ENCODE measurements around the gene VSTM4. TPM values are rescaled to one million over a fixed set of nuclear protein-coding genes. Genes with fewer than 3 reads are reported as not detected.

Gene VSTM4
- total RNA-seq, 1 donor from 2014 or later: 0.50 TPM

- DNase-seq (ENCODE audit: low read depth): no peak
- no peak for TF ChIP-seq CTCF (IDR thresholded peaks at IDR 0.05; ENCODE audit: insufficient read depth, low read length, poor library complexity, severe bottlenecking)
- H3K4me3 ChIP-seq (ENCODE audit: low read depth, low read length): no peak overlapping the region
- no peaks in the 10 kb centered on the region for H3K36me3 ChIP-seq (ENCODE audit: control insufficient read depth, insufficient read depth, low read length)
- H3K27me3 ChIP-seq (ENCODE audit: control insufficient read depth, insufficient read depth, low read length): no peaks in the 10 kb centered on the region
Observed at GRCh38 chr10:49151025-49151445, 35.7 kb upstream of the VSTM4 start.

GRCh38 chr10:49150426-49150825 lies 35.1 kb upstream of the VSTM4 start:
- no peaks in the 10 kb centered on the region for H3K27me3 ChIP-seq (ENCODE audit: control insufficient read depth, insufficient read depth, low read length)
- no peak overlapping the region for H3K4me3 ChIP-seq (ENCODE audit: low read depth, low read length)
- no peaks in the 10 kb centered on the region for H3K36me3 ChIP-seq (ENCODE audit: control insufficient read depth, insufficient read depth, low read length)
- no peak for DNase-seq (ENCODE audit: low read depth)
- TF ChIP-seq CTCF (IDR thresholded peaks at IDR 0.05; ENCODE audit: insufficient read depth, low read length, poor library complexity, severe bottlenecking): no peak

- no peak for TF ChIP-seq CTCF (IDR thresholded peaks at IDR 0.05; ENCODE audit: insufficient read depth, low read length, poor library complexity, severe bottlenecking)
- no peak for DNase-seq (ENCODE audit: low read depth)
- no peaks in the 10 kb centered on the region for H3K27me3 ChIP-seq (ENCODE audit: control insufficient read depth, insufficient read depth, low read length)
- no peak overlapping the region for H3K4me3 ChIP-seq (ENCODE audit: low read depth, low read length)
- no peaks in the 10 kb centered on the region for H3K36me3 ChIP-seq (ENCODE audit: control insufficient read depth, insufficient read depth, low read length)
Observed at GRCh38 chr10:49149881-49150280, 34.6 kb upstream of the VSTM4 start.

GRCh38 chr10:49144058-49144720 lies 28.9 kb upstream of the VSTM4 start:
- H3K27me3 ChIP-seq (ENCODE audit: control insufficient read depth, insufficient read depth, low read length): no peaks in the 10 kb centered on the region
- no peak for DNase-seq (ENCODE audit: low read depth)
- no peak for TF ChIP-seq CTCF (IDR thresholded peaks at IDR 0.05; ENCODE audit: insufficient read depth, low read length, poor library complexity, severe bottlenecking)
- H3K4me3 ChIP-seq (ENCODE audit: low read depth, low read length): no peak overlapping the region
- no peaks in the 10 kb centered on the region for H3K36me3 ChIP-seq (ENCODE audit: control insufficient read depth, insufficient read depth, low read length)

- no peak for TF ChIP-seq CTCF (IDR thresholded peaks at IDR 0.05; ENCODE audit: insufficient read depth, low read length, poor library complexity, severe bottlenecking)
- no peak for DNase-seq (ENCODE audit: low read depth)
- Histone ChIP-seq H3K36me3 (ENCODE audit: control insufficient read depth, insufficient read depth, low read length) (no peaks in the 10 kb centered on the region), H3K4me3 (ENCODE audit: low read depth, low read length) (no peak overlapping the region), H3K27me3 (ENCODE audit: control insufficient read depth, insufficient read depth, low read length) (no peaks in the 10 kb centered on the region)
Observed at GRCh38 chr10:49143249-49143648, 27.9 kb upstream of the VSTM4 start.
